ENCODE measurements around the gene CACNA2D2. TPM values are rescaled to one million over a fixed set of nuclear protein-coding genes. Genes with fewer than 3 reads are reported as not detected.

The CACNA2D2 gene
- total RNA-seq, 1 donor from 2014 or later = 4.3 TPM

DNA sequence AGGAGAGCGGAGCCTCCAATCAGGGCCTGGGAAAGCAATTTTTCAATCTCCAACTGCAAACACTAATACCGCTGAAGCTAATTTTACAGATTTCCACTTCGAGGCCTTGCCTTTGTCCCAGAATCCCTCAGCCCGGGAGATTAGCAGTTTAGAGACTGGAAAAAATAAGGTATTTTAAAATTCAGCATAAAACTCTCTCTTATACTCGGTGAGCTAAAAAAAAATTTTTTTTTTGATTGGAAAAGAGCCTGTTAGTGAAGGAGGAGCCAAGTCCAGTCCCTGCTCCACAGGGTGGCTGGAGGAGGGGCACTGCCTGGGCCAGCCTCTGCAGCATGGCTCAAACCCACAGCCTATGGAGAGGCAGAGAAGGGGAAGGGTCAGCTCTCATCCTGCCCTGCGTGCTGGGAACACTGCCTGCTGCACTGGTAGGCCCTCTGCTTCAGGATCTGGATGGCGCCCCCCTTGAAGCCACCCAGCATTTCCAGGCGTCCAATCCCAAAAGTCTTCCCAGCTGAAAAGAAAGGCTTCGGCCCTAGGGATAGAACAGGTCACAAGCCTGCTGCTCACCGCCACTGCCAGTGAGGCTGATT is 48.9 kb downstream of the CACNA2D2 start:
- Mint-ChIP-seq H3K27ac (peak overlapping the region; percentile 98), H3K4me3 (no peak overlapping the region), H3K27me3 (ENCODE audit: insufficient read depth, low read depth) (peaks cover 7% of the 10 kb centered on the region), H3K9me3 (no peaks in the 10 kb centered on the region), H3K4me1 (peaks cover 46% of the 10 kb centered on the region), H3K36me3 (no peaks in the 10 kb centered on the region)
- peak; percentile 65 for DNase-seq (ENCODE audit: low spot score)
- Histone ChIP-seq H3K36me3 (no peaks in the 10 kb centered on the region), H3K9me3 (ENCODE audit: low read depth) (no peaks in the 10 kb centered on the region), H3K4me1 (peaks cover 36% of the 10 kb centered on the region), H3K27ac (no peak overlapping the region), H3K79me2 (ENCODE audit: low read depth) (no peaks in the 10 kb centered on the region), H3F3A (ENCODE audit: low read depth) (peaks cover 7% of the 10 kb centered on the region), H3K9ac (no peak overlapping the region), H2AFZ (replicated peaks) (no peak overlapping the region), H4K20me1 (ENCODE audit: low read depth) (no peaks in the 10 kb centered on the region), H3K27me3 (no peaks in the 10 kb centered on the region), H3K4me2 (no peak overlapping the region), H3K4me3 (no peak overlapping the region)
- no peak for TF ChIP-seq EZH2phosphoT487 (IDR thresholded peaks at IDR 0.05)
- no peak for TF ChIP-seq EZH2 (IDR thresholded peaks at IDR 0.05)
- TF ChIP-seq, protein P1, sequence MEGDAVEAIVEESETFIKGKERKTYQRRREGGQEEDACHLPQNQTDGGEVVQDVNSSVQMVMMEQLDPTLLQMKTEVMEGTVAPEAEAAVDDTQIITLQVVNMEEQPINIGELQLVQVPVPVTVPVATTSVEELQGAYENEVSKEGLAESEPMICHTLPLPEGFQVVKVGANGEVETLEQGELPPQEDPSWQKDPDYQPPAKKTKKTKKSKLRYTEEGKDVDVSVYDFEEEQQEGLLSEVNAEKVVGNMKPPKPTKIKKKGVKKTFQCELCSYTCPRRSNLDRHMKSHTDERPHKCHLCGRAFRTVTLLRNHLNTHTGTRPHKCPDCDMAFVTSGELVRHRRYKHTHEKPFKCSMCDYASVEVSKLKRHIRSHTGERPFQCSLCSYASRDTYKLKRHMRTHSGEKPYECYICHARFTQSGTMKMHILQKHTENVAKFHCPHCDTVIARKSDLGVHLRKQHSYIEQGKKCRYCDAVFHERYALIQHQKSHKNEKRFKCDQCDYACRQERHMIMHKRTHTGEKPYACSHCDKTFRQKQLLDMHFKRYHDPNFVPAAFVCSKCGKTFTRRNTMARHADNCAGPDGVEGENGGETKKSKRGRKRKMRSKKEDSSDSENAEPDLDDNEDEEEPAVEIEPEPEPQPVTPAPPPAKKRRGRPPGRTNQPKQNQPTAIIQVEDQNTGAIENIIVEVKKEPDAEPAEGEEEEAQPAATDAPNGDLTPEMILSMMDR (IDR thresholded peaks at IDR 0.05) = no peak

DNA sequence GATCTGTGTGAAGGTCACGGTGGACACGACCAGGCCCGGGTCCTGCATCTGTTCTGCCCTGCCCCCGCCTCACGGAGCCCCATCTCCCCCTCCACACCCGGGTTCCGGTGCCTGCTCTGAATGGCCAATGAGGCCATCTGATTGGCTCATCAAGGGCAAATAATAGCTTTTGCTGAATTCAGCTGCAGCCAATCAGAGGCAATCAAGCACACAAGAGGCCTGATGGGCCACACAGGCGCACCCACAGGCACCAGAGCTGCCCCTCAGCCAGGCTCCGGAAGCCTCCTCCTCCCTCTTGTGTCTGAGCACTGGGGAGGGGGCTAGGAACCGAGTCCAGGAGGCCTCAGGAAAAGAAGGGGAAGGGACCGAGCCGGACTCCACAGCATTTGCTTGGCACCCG is 49.5 kb downstream of the CACNA2D2 start:
- H3K9ac ChIP-seq = no peak overlapping the region
- H3K27me3 Mint-ChIP-seq (ENCODE audit: insufficient read depth, low read depth) = peaks cover 7% of the 10 kb centered on the region
- no peaks in the 10 kb centered on the region for H3K79me2 ChIP-seq (ENCODE audit: low read depth)
- H3K27me3 ChIP-seq = no peaks in the 10 kb centered on the region
- H3F3A ChIP-seq (ENCODE audit: low read depth) = peaks cover 7% of the 10 kb centered on the region
- H3K4me3 Mint-ChIP-seq = no peak overlapping the region
- no peaks in the 10 kb centered on the region for H3K9me3 ChIP-seq (ENCODE audit: low read depth)
- TF ChIP-seq EZH2 (IDR thresholded peaks at IDR 0.05) (no peak), EZH2phosphoT487 (IDR thresholded peaks at IDR 0.05) (no peak)
- TF ChIP-seq, protein P1 (IDR thresholded peaks at IDR 0.05) = no peak
- DNase-seq (ENCODE audit: low spot score) = peak; percentile 46
- no peaks in the 10 kb centered on the region for H3K36me3 Mint-ChIP-seq
- H3K4me2 ChIP-seq = no peak overlapping the region
- no peaks in the 10 kb centered on the region for H3K36me3 ChIP-seq
- no peak overlapping the region for H2AFZ ChIP-seq (replicated peaks)
- no peak overlapping the region for H3K27ac ChIP-seq
- no peak overlapping the region for H3K27ac Mint-ChIP-seq
- no peaks in the 10 kb centered on the region for H3K9me3 Mint-ChIP-seq
- H3K4me1 Mint-ChIP-seq = peaks cover 48% of the 10 kb centered on the region
- H3K4me1 ChIP-seq = peaks cover 41% of the 10 kb centered on the region
- no peak overlapping the region for H3K4me3 ChIP-seq
- no peaks in the 10 kb centered on the region for H4K20me1 ChIP-seq (ENCODE audit: low read depth)

- Histone ChIP-seq H3K27ac (peak overlapping the region; percentile 77), H3K4me3 (no peak overlapping the region), H3F3A (ENCODE audit: low read depth) (peaks cover 7% of the 10 kb centered on the region), H3K4me2 (peak overlapping the region; percentile 38), H3K36me3 (no peaks in the 10 kb centered on the region), H4K20me1 (ENCODE audit: low read depth) (no peaks in the 10 kb centered on the region), H3K4me1 (peaks cover 33% of the 10 kb centered on the region), H3K9me3 (ENCODE audit: low read depth) (no peaks in the 10 kb centered on the region), H2AFZ (replicated peaks) (no peak overlapping the region), H3K79me2 (ENCODE audit: low read depth) (no peaks in the 10 kb centered on the region), H3K27me3 (no peaks in the 10 kb centered on the region), H3K9ac (no peak overlapping the region)
- peaks cover 7% of the 10 kb centered on the region for H3K27me3 Mint-ChIP-seq (ENCODE audit: insufficient read depth, low read depth)
- peak overlapping the region; percentile 79 for H3K27ac Mint-ChIP-seq
- H3K36me3 Mint-ChIP-seq = no peaks in the 10 kb centered on the region
- TF ChIP-seq EZH2phosphoT487 (IDR thresholded peaks at IDR 0.05) (no peak), EZH2 (IDR thresholded peaks at IDR 0.05) (no peak)
- TF ChIP-seq, protein P1 (IDR thresholded peaks at IDR 0.05) = no peak
- H3K4me3 Mint-ChIP-seq = no peak overlapping the region
- H3K4me1 Mint-ChIP-seq = peaks cover 43% of the 10 kb centered on the region
- no peaks in the 10 kb centered on the region for H3K9me3 Mint-ChIP-seq
- peak; percentile 56 for DNase-seq (ENCODE audit: low spot score)
Observed at GRCh38 chr3:50450209-50450921, 53.1 kb downstream of the CACNA2D2 start.

All from neural progenitor cell (in vitro differentiated cells).